Measurements from ENCODE around the gene SLC1A3. TPM values are rescaled to one million over a fixed set of nuclear protein-coding genes. Genes with fewer than 3 reads are reported as not detected.

The SLC1A3 gene
- total and polyA plus RNA-seq, 2 of the 4 experiments (the other 2 are of a cell fraction) = 0.27 to 1.3 TPM

GRCh38 chr5:36613771-36614656 lies 7.6 kb downstream of the SLC1A3 start:
- DNase-seq (no peak), ATAC-seq (ENCODE audit: low read depth) (no peak)
- no peak overlapping the region for H3K56ac ChIP-seq (ENCODE audit: extremely low read depth, insufficient read depth, low read length)
- H3K18ac ChIP-seq (ENCODE audit: low read depth, low read length) = no peak overlapping the region
- H3K4ac ChIP-seq (ENCODE audit: low read depth, low read length) = no peak overlapping the region
- H3K4me1 ChIP-seq (ENCODE audit: control insufficient read depth, insufficient read depth, low read length) = no peaks in the 10 kb centered on the region
- no peaks in the 10 kb centered on the region for H3K9me1 ChIP-seq (ENCODE audit: insufficient read depth, low read length)
- no peaks in the 10 kb centered on the region for H3K36me3 ChIP-seq (ENCODE audit: control insufficient read depth, insufficient read depth, low read length)
- H3K9ac ChIP-seq (ENCODE audit: low read depth, low read length) = no peak overlapping the region
- H3K27me3 ChIP-seq (ENCODE audit: control insufficient read depth, insufficient read depth, low read length) = no peaks in the 10 kb centered on the region; the same call in none of the 2 replicates
- no peak overlapping the region for H3K4me2 ChIP-seq (ENCODE audit: low read depth, low read length)
- no peak overlapping the region for H2BK5ac ChIP-seq (ENCODE audit: low read depth, low read length, poor library complexity, severe bottlenecking)
- H3K27ac ChIP-seq (ENCODE audit: insufficient read depth, low read length) = no peak overlapping the region
- H3K9me3 ChIP-seq (ENCODE audit: control insufficient read depth, insufficient read depth, low read length) = no peaks in the 10 kb centered on the region
- no peaks in the 10 kb centered on the region for H4K20me1 ChIP-seq (ENCODE audit: insufficient read depth, low read length)
- no TSS peak for BruUV-seq (replicated peaks)
- no CpG with 5 or more reads among the region's 7 CpGs for WGBS, 2 experiments (ENCODE audit: extremely low coverage in 2 of 2, insufficient read length in 1 of 2)
- no peak overlapping the region for H3K4me3 ChIP-seq (ENCODE audit: insufficient read depth, low read depth, low read length)
- no peak overlapping the region for H2BK20ac ChIP-seq (ENCODE audit: low read depth, low read length)
- no peak overlapping the region for H4K91ac ChIP-seq (ENCODE audit: insufficient read depth, low read depth, low read length)
- in situ Hi-C loops (cut with MboI; ENCODE audit: low sequenced_read_pairs) = no loop called here
- H2AFZ ChIP-seq (replicated peaks; ENCODE audit: low read length, poor library complexity) = no peak overlapping the region
- no peak overlapping the region for H2BK15ac ChIP-seq (ENCODE audit: low read depth, low read length)
- no peak overlapping the region for H3K14ac ChIP-seq (replicated peaks; ENCODE audit: low read depth, low read length)
- H2AK9ac ChIP-seq (replicated peaks; ENCODE audit: low read depth, low read length, poor library complexity) = no peak overlapping the region
- CTCF ChIA-PET = no interaction called here
- no peak overlapping the region for H3K23ac ChIP-seq (ENCODE audit: low read depth, low read length)
- no peak overlapping the region for H4K5ac ChIP-seq (ENCODE audit: low read depth, low read length)
- H4K8ac ChIP-seq (ENCODE audit: low read depth in 2 of 2, low read length in 2 of 2) = no peak overlapping the region
- intact Hi-C loops (cut with micrococcal nuclease) = no loop called here
- H2AK5ac ChIP-seq (ENCODE audit: low read depth, low read length) = no peak overlapping the region
- dilution Hi-C loops (cut with HindIII; ENCODE audit: low sequenced_read_pairs, unreplicated experiment) = no loop called here
- POLR2A ChIA-PET (ENCODE audit: unreplicated experiment) = no interaction called here
- H2BK120ac ChIP-seq (ENCODE audit: low read depth, low read length) = no peak overlapping the region
- H3K79me1 ChIP-seq (ENCODE audit: low read depth in 1 of 2, low read length in 2 of 2) = no peaks in the 10 kb centered on the region
- TF ChIP-seq RCOR1 (IDR thresholded peaks at IDR 0.05; ENCODE audit: insufficient replicate concordance, low read length) = no peak
- TF ChIP-seq MAFK (IDR thresholded peaks at IDR 0.05; ENCODE audit: low read depth, low read length) = no peak
- no peak for TF ChIP-seq RFX5 (IDR thresholded peaks at IDR 0.05; ENCODE audit: low read depth, low read length)
- TF ChIP-seq CHD1 (IDR thresholded peaks at IDR 0.05; ENCODE audit: low read depth, low read length) = no peak
- no peak for TF ChIP-seq BHLHE40 (IDR thresholded peaks at IDR 0.05; ENCODE audit: low read depth, low read length)
- TF ChIP-seq POLR2A (IDR thresholded peaks at IDR 0.05; ENCODE audit: low read depth, low read length) = no peak
- no peak for TF ChIP-seq CEBPB (IDR thresholded peaks at IDR 0.05; ENCODE audit: low read depth, low read length)
- TF ChIP-seq, protein P1, sequence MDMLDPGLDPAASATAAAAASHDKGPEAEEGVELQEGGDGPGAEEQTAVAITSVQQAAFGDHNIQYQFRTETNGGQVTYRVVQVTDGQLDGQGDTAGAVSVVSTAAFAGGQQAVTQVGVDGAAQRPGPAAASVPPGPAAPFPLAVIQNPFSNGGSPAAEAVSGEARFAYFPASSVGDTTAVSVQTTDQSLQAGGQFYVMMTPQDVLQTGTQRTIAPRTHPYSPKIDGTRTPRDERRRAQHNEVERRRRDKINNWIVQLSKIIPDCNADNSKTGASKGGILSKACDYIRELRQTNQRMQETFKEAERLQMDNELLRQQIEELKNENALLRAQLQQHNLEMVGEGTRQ (IDR thresholded peaks at IDR 0.05; ENCODE audit: low read depth, low read length) = no peak
- TF ChIP-seq ELK1 (IDR thresholded peaks at IDR 0.05; ENCODE audit: borderline replicate concordance, low read depth, low read length) = no peak
- no peak for TF ChIP-seq FOS (IDR thresholded peaks at IDR 0.05; ENCODE audit: low read depth, low read length)
- TF ChIP-seq RAD21 (IDR thresholded peaks at IDR 0.05; ENCODE audit: low read length) = no peak
- no peak for TF ChIP-seq NFE2L2 (IDR thresholded peaks at IDR 0.05; ENCODE audit: low read depth, low read length)
- TF ChIP-seq CTCF (conservative IDR thresholded peaks at IDR 0.05; ENCODE audit: low read depth, low read length) = no peak
- no peak for TF ChIP-seq MAZ (IDR thresholded peaks at IDR 0.05; ENCODE audit: borderline replicate concordance, low read depth, low read length)
- TF ChIP-seq MXI1 (IDR thresholded peaks at IDR 0.05; ENCODE audit: borderline replicate concordance, low read depth, low read length) = no peak
